Breast epithelium (tissue), 3 donors: ENCODE results near the gene NELL1.

ENCODE experiments used
- CTCF ChIP-seq, 3 donors: fragments of 450-650 bp; IDR thresholded peaks; one replicate each; pipeline ENCODE4 v1.5.1; 2016 to 2017; ENCODE audit warnings: antibody characterized with exemption in 3 of 3, mild to moderate bottlenecking in 3 of 3, moderate library complexity in 3 of 3
- POLR2A ChIP-seq: fragments of 450-650 bp; IDR thresholded peaks from one replicate; pipeline ENCODE4 v1.6.1; 2016; ENCODE audit warnings: antibody characterized with exemption, mild to moderate bottlenecking, moderate library complexity
- POLR2AphosphoS5 ChIP-seq, 3 donors: sonication (generic); formaldehyde crosslinking; IDR thresholded peaks; one replicate each; pipeline ENCODE4 v1.6.1; 2017; ENCODE audit warnings: antibody characterized with exemption in 3 of 3

- no peak for TF ChIP-seq CTCF (IDR thresholded peaks at IDR 0.05)
- no peak for TF ChIP-seq POLR2A
- TF ChIP-seq POLR2AphosphoS5 (IDR thresholded peaks at IDR 0.05), result no peak
Measured at GRCh38 chr11:21289686-21290085, 620.3 kb downstream of the NELL1 start.
